ENCODE measurements around the gene PCK1.

DNA sequence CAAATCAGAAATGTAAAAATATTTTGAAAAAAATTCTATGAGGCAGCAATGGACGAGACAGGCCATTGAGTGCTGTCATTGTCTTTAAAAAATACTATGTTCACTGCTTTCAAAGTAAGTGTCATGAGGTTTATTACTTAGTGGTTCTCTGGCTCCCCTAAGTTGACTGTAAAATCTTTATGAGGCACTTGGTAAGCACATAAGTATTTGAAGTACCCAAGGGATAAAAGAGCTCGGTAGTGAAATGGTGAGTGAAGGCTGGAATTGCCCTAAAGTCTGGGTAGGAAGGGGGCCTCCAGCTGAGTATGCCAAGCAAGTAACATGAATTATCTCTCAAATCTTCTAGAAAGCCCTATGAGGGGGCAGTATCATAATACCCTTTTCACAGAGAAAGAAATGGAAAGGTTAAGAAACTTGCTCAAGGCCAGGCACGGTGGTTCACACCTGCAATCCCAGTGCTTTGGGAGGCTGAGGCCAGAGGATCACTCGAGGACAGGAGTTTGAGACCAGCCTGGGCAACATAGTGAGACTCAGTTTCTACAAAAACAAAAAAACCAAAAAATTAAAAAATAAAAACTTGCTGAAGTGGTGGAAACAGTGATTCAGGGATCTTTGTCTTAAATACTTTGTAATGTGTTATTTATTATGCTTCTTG is 30.5 kb upstream of the PCK1 start:
- TF ChIP-seq, protein P1, sequence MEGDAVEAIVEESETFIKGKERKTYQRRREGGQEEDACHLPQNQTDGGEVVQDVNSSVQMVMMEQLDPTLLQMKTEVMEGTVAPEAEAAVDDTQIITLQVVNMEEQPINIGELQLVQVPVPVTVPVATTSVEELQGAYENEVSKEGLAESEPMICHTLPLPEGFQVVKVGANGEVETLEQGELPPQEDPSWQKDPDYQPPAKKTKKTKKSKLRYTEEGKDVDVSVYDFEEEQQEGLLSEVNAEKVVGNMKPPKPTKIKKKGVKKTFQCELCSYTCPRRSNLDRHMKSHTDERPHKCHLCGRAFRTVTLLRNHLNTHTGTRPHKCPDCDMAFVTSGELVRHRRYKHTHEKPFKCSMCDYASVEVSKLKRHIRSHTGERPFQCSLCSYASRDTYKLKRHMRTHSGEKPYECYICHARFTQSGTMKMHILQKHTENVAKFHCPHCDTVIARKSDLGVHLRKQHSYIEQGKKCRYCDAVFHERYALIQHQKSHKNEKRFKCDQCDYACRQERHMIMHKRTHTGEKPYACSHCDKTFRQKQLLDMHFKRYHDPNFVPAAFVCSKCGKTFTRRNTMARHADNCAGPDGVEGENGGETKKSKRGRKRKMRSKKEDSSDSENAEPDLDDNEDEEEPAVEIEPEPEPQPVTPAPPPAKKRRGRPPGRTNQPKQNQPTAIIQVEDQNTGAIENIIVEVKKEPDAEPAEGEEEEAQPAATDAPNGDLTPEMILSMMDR (conservative IDR thresholded peaks at IDR 0.05): no peak
- no peak for TF ChIP-seq ZFX (IDR thresholded peaks at IDR 0.05)
